ENCODE measurements around the gene MLNR. TPM values are rescaled to one million over a fixed set of nuclear protein-coding genes. Genes with fewer than 3 reads are reported as not detected.

Gene MLNR
- total and polyA plus RNA-seq, 9 of the 15 experiments (the other 6 are each of a cell fraction or from before 2014, with no cell fraction given), result not detected

DNA sequence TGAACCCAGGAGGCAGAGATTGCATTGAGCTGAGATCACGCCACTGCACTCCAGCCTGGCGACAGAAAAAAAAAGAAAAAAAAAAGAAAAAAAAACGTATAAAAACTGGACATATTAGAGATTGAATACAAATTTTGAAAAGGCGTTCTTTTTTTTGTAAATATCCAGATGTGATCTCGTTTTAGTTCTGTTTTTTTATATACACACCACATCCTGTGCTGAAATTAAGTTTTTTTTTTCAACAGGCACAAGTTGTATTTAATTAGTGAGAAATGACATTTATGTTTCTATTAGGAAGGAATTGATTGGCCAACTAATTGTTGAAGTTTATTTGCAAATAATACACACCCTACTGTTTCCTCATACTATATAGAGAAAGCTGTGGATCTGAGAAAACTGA lies 31.2 kb downstream of the MLNR start:
- Histone ChIP-seq H3K9ac (ENCODE audit: insufficient read depth in 1 of 2, low read depth in 2 of 2, low read length in 2 of 2) (no peak overlapping the region), H3K27me3 (ENCODE audit: control insufficient read depth in 2 of 2, insufficient read depth in 2 of 2, low read length in 2 of 2) (no peaks in the 10 kb centered on the region), H3K9me1 (ENCODE audit: control insufficient read depth, insufficient read depth, low read length) (no peaks in the 10 kb centered on the region), H3K4me2 (ENCODE audit: insufficient read depth, low read length) (no peak overlapping the region), H3K36me3 (ENCODE audit: control insufficient read depth, insufficient read depth, low read length) (peaks cover 28% of the 10 kb centered on the region; the same call in 1 of the 3 replicates), H3K4me3 (no peak overlapping the region), H4K20me1 (replicated peaks; ENCODE audit: control insufficient read depth, insufficient read depth, low read length) (no peaks in the 10 kb centered on the region), H2AFZ (ENCODE audit: low read depth, low read length) (no peak overlapping the region), H3K4me1 (replicated peaks in 1 of 2; ENCODE audit: control insufficient read depth in 2 of 2, insufficient read depth in 2 of 2, low read length in 2 of 2) (peaks cover 0 to 3% of the 10 kb centered on the region in 2 experiments; a peak in 2 of 5 replicates), H3K9me3 (replicated peaks; ENCODE audit: control insufficient read depth, insufficient read depth, low read depth, low read length) (no peaks in the 10 kb centered on the region), H3K79me2 (ENCODE audit: control insufficient read depth, insufficient read depth, low read length) (peaks cover 12% of the 10 kb centered on the region; the same call in 2 of the 3 replicates), H3K27ac (ENCODE audit: extremely low read depth, low read depth, low read length) (no peak overlapping the region)
- no peak for ATAC-seq
- in situ Hi-C loops (cut with MboI) (no loop called here), intact Hi-C loops (cut with micrococcal nuclease) (no loop called here)
- 68% methylated on average over 2 of the region's 5 CpGs for WGBS (ENCODE audit: insufficient coverage, low coverage, missing lambda C conversion rate)
- BruUV-seq (replicated peaks), result no TSS peak
- ChIA-PET CTCF (ENCODE audit: low intra/inter-chr PET ratio) (no interaction called here), POLR2A (interaction anchor here (0.6 to 2.1 kb wide), 3 partner anchors 9 to 233 kb away, joined by 3 to 5 read pairs (median 3); no protein-coding TSS in a partner anchor)
- DNase-seq (ENCODE audit: extremely low read depth in 1 of 4, low spot score in 3 of 4), result no peak
- no peak for FAIRE-seq
- no peak for TF ChIP-seq ZNF253 (CRISPR knock-in tag; conservative IDR thresholded peaks at IDR 0.05)
- TF ChIP-seq, protein P1, sequence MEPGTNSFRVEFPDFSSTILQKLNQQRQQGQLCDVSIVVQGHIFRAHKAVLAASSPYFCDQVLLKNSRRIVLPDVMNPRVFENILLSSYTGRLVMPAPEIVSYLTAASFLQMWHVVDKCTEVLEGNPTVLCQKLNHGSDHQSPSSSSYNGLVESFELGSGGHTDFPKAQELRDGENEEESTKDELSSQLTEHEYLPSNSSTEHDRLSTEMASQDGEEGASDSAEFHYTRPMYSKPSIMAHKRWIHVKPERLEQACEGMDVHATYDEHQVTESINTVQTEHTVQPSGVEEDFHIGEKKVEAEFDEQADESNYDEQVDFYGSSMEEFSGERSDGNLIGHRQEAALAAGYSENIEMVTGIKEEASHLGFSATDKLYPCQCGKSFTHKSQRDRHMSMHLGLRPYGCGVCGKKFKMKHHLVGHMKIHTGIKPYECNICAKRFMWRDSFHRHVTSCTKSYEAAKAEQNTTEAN (CRISPR knock-in tag; IDR thresholded peaks at IDR 0.05), result no peak
- TF ChIP-seq ZNF318 (IDR thresholded peaks at IDR 0.05; ENCODE audit: borderline replicate concordance in 1 of 2, low read depth in 1 of 2), result no peak
- TF ChIP-seq ZNF133 (CRISPR knock-in tag; IDR thresholded peaks at IDR 0.05), result no peak
- TF ChIP-seq WHSC1 (IDR thresholded peaks at IDR 0.05; ENCODE audit: low read length), result no peak
- TF ChIP-seq PYGO2 (tag; IDR thresholded peaks at IDR 0.05), result no peak
- TF ChIP-seq HES1 (IDR thresholded peaks at IDR 0.05; ENCODE audit: low read depth), result no peak
- TF ChIP-seq ZNF347 (CRISPR knock-in tag; IDR thresholded peaks at IDR 0.05; ENCODE audit: low read depth), result no peak
- TF ChIP-seq NR4A1 (CRISPR knock-in tag; IDR thresholded peaks at IDR 0.05), result no peak
- no peak for TF ChIP-seq NR4A1 (tag; IDR thresholded peaks at IDR 0.05)
- no peak for TF ChIP-seq ARID2 (IDR thresholded peaks at IDR 0.05)
- TF ChIP-seq TCF7L2 (IDR thresholded peaks at IDR 0.05; ENCODE audit: low read depth, low read length), result no peak
- TF ChIP-seq JUN (IDR thresholded peaks at IDR 0.05; ENCODE audit: borderline replicate concordance, low read depth, low read length), result no peak
- TF ChIP-seq JUN (CRISPR knock-in tag; IDR thresholded peaks at IDR 0.05; ENCODE audit: borderline replicate concordance), result no peak
- TF ChIP-seq ZBED1 (IDR thresholded peaks at IDR 0.05), result no peak
